Activated naive CD8-positive, alpha-beta T cell treated with anti-CD3 and anti-CD28 coated beads, Interleukin-2, amount 10 ng/mL, durations not matched to agents 7 days and 5 days (primary cell): ENCODE data around the gene AHI1. TPM values are rescaled to one million over a fixed set of nuclear protein-coding genes. Genes with fewer than 3 reads are reported as not detected.
"Not testable (repeated sequence)": the region's sequence is repeated elsewhere in the genome, so short reads cannot be mapped to it uniquely, and the experiment has no call there.

Source experiments
- ATAC-seq: fragments of 150-1000 bp; cut with Tn5 transposase; one replicate; pipeline ENCODE4 v1.10.0; 2021; ENCODE audit warnings: low read depth, moderate library complexity
- POLR2A ChIA-PET: fragments of 350-600 bp; sonication (Branson Sonifier 250); formaldehyde crosslinking; loops from one replicate; lab custom pipeline; 2021; ENCODE audit warnings: antibody characterized with exemption; lab: Charles Lee
- DNase-seq: peaks from one replicate; pipeline ENCODE4 v3.0.0; 2021
- H3K27ac Mint-ChIP-seq: one replicate; pipeline ENCODE4 v1.8.0; 2022; ENCODE audit warnings: mild to moderate bottlenecking, mixed read lengths
- H3K27me3 Mint-ChIP-seq: one replicate; pipeline ENCODE4 v1.8.0; 2022; ENCODE audit warnings: mild to moderate bottlenecking, moderate library complexity, mixed read lengths
- H3K36me3 Mint-ChIP-seq: one replicate; pipeline ENCODE4 v1.8.0; 2021; ENCODE audit warnings: mild to moderate bottlenecking, mixed read lengths
- H3K4me1 Mint-ChIP-seq: one replicate; pipeline ENCODE4 v1.8.0; 2021; ENCODE audit warnings: mixed read lengths
- H3K4me3 Mint-ChIP-seq: one replicate; pipeline ENCODE4 v1.8.0; 2022; ENCODE audit warnings: mild to moderate bottlenecking, moderate library complexity, mixed read lengths
- H3K9me3 Mint-ChIP-seq: one replicate; pipeline ENCODE4 v1.8.0; 2021; ENCODE audit warnings: mixed read lengths
- total RNA-seq, 2 experiments: library from RNA; stranded (reverse); gene quantifications; one replicate each; pipeline ENCODE4 v1.2.3, GENCODE V29; 2021

Gene AHI1
- total RNA-seq, 2 experiments from 2014 or later: 19.9 to 21.4 TPM

- H3K4me3 Mint-ChIP-seq: no peak overlapping the region
- no peaks in the 10 kb centered on the region for H3K9me3 Mint-ChIP-seq
- H3K4me1 Mint-ChIP-seq: peaks cover 10% of the 10 kb centered on the region
- peaks cover 7% of the 10 kb centered on the region for H3K36me3 Mint-ChIP-seq
- DNase-seq: no peak
- POLR2A ChIA-PET: interaction anchor here (4.6 kb wide), 1 partner anchor 790 kb away, joined by 33 read pairs; the partner anchor contains the start of gene BCLAF1
- H3K27me3 Mint-ChIP-seq: no peaks in the 10 kb centered on the region
- no peak overlapping the region for H3K27ac Mint-ChIP-seq
- ATAC-seq: no peak
Measured at GRCh38 chr6:135499441-135500340, 2.2 kb upstream of the AHI1 start.

GRCh38 chr6:135498185-135498841 lies 773 bp upstream of the AHI1 start:
- ATAC-seq (peak; percentile 70), DNase-seq (peak; percentile 42)
- Mint-ChIP-seq H3K27ac (no peak overlapping the region), H3K4me1 (peaks cover 10% of the 10 kb centered on the region), H3K27me3 (no peaks in the 10 kb centered on the region), H3K36me3 (peaks cover 7% of the 10 kb centered on the region), H3K4me3 (no peak overlapping the region), H3K9me3 (no peaks in the 10 kb centered on the region)
- POLR2A ChIA-PET: interaction anchor here (1.1 to 4.6 kb wide), 4 partner anchors 318 to 791 kb away, joined by 3 to 33 read pairs (median 4); partner anchors contain the start of genes BCLAF1, HBS1L and MYB

GRCh38 chr6:135496800-135497411 lies 634 bp downstream of the AHI1 start:
- Mint-ChIP-seq H3K36me3 (peaks cover 12% of the 10 kb centered on the region), H3K9me3 (no peaks in the 10 kb centered on the region), H3K4me3 (no peak overlapping the region), H3K27me3 (no peaks in the 10 kb centered on the region), H3K27ac (no peak overlapping the region), H3K4me1 (peaks cover 10% of the 10 kb centered on the region)
- POLR2A ChIA-PET: interaction anchor here (4.6 kb wide), 1 partner anchor 793 kb away, joined by 33 read pairs; the partner anchor contains the start of gene BCLAF1
- ATAC-seq (no peak), DNase-seq (no peak)

- no peaks in the 10 kb centered on the region for H3K27me3 Mint-ChIP-seq
- H3K36me3 Mint-ChIP-seq: peaks cover 29% of the 10 kb centered on the region
- no peak overlapping the region for H3K4me3 Mint-ChIP-seq
- POLR2A ChIA-PET: no interaction called here
- peaks cover 10% of the 10 kb centered on the region for H3K4me1 Mint-ChIP-seq
- H3K27ac Mint-ChIP-seq: no peak overlapping the region
- ATAC-seq (no peak), DNase-seq (no peak)
- no peaks in the 10 kb centered on the region for H3K9me3 Mint-ChIP-seq
Measured at GRCh38 chr6:135493218-135493961, 4.2 kb downstream of the AHI1 start.

- DNase-seq: no peak
- Mint-ChIP-seq H3K27ac (no peak overlapping the region), H3K27me3 (no peaks in the 10 kb centered on the region), H3K9me3 (peaks cover 3% of the 10 kb centered on the region), H3K4me3 (no peak overlapping the region), H3K4me1 (peaks cover 3% of the 10 kb centered on the region), H3K36me3 (peaks cover 42% of the 10 kb centered on the region)
- ATAC-seq: no peak
- POLR2A ChIA-PET: no interaction called here
Measured at GRCh38 chr6:135490381-135490780, 7.2 kb downstream of the AHI1 start.

GRCh38 chr6:135488023-135488422 lies 9.5 kb downstream of the AHI1 start:
- H3K36me3 Mint-ChIP-seq: peaks cover 49% of the 10 kb centered on the region
- H3K4me1 Mint-ChIP-seq: no peaks in the 10 kb centered on the region
- H3K9me3 Mint-ChIP-seq: peaks cover 9% of the 10 kb centered on the region
- DNase-seq: no peak
- no peaks in the 10 kb centered on the region for H3K27me3 Mint-ChIP-seq
- H3K4me3 Mint-ChIP-seq: no peak overlapping the region
- H3K27ac Mint-ChIP-seq: no peak overlapping the region
- ATAC-seq: no peak
- POLR2A ChIA-PET: no interaction called here

GRCh38 chr6:135483903-135484302 lies 13.6 kb downstream of the AHI1 start:
- H3K27me3 Mint-ChIP-seq, H3K4me1 Mint-ChIP-seq, H3K27ac Mint-ChIP-seq, H3K4me3 Mint-ChIP-seq, ATAC-seq, POLR2A ChIA-PET, DNase-seq: not testable (repeated sequence)
- peaks cover 28% of the 10 kb centered on the region for H3K9me3 Mint-ChIP-seq
- H3K36me3 Mint-ChIP-seq: peaks cover 60% of the 10 kb centered on the region

- POLR2A ChIA-PET: interaction anchor here (0.6 kb wide), 1 partner anchor 181 kb away, joined by 3 read pairs; no protein-coding TSS in a partner anchor
- Mint-ChIP-seq H3K27ac (no peak overlapping the region), H3K9me3 (peaks cover 34% of the 10 kb centered on the region), H3K27me3 (peaks cover 1% of the 10 kb centered on the region), H3K4me1 (no peaks in the 10 kb centered on the region), H3K36me3 (peaks cover 68% of the 10 kb centered on the region), H3K4me3 (no peak overlapping the region)
- DNase-seq (no peak), ATAC-seq (no peak)
Measured at GRCh38 chr6:135481783-135482369, 15.7 kb downstream of the AHI1 start.

GRCh38 chr6:135479601-135480000 lies 17.9 kb downstream of the AHI1 start:
- H3K36me3 Mint-ChIP-seq: peaks cover 60% of the 10 kb centered on the region

GRCh38 chr6:135478626-135479025 lies 18.9 kb downstream of the AHI1 start:
- ATAC-seq (no peak), DNase-seq (no peak)
- POLR2A ChIA-PET: no interaction called here
- peaks cover 1% of the 10 kb centered on the region for H3K27me3 Mint-ChIP-seq
- H3K27ac Mint-ChIP-seq: no peak overlapping the region
- H3K4me1 Mint-ChIP-seq: no peaks in the 10 kb centered on the region
- H3K4me3 Mint-ChIP-seq: no peak overlapping the region
- peaks cover 27% of the 10 kb centered on the region for H3K9me3 Mint-ChIP-seq
- H3K36me3 Mint-ChIP-seq: peaks cover 52% of the 10 kb centered on the region

More at GRCh38 chr6:135479601-135480000, 17.9 kb downstream of the AHI1 start:
- POLR2A ChIA-PET: no interaction called here
- H3K4me1 Mint-ChIP-seq: no peaks in the 10 kb centered on the region
- no peak overlapping the region for H3K27ac Mint-ChIP-seq
- no peak for DNase-seq
- ATAC-seq: no peak
- peaks cover 1% of the 10 kb centered on the region for H3K27me3 Mint-ChIP-seq
- H3K4me3 Mint-ChIP-seq: no peak overlapping the region
- H3K9me3 Mint-ChIP-seq: peaks cover 31% of the 10 kb centered on the region

- no peak for DNase-seq
- peaks cover 38% of the 10 kb centered on the region for H3K36me3 Mint-ChIP-seq
Measured at GRCh38 chr6:135475292-135475886, 22.2 kb downstream of the AHI1 start.

GRCh38 chr6:135474362-135474761 lies 23.2 kb downstream of the AHI1 start:
- DNase-seq (no peak), ATAC-seq (no peak)
- POLR2A ChIA-PET: no interaction called here
- Mint-ChIP-seq H3K4me1 (peaks cover 2% of the 10 kb centered on the region), H3K36me3 (peaks cover 34% of the 10 kb centered on the region), H3K27ac (no peak overlapping the region), H3K4me3 (no peak overlapping the region), H3K27me3 (no peaks in the 10 kb centered on the region), H3K9me3 (peaks cover 14% of the 10 kb centered on the region)

More at GRCh38 chr6:135475292-135475886, 22.2 kb downstream of the AHI1 start:
- no peak overlapping the region for H3K4me3 Mint-ChIP-seq
- no peak for ATAC-seq
- peaks cover 2% of the 10 kb centered on the region for H3K4me1 Mint-ChIP-seq
- no peak overlapping the region for H3K27ac Mint-ChIP-seq
- peaks cover 1% of the 10 kb centered on the region for H3K27me3 Mint-ChIP-seq
- POLR2A ChIA-PET: no interaction called here
- H3K9me3 Mint-ChIP-seq: peaks cover 19% of the 10 kb centered on the region
